Endometrium (tissue), 2 donors: ENCODE results near the gene MARCHF10.

Experiments used
- FAIRE-seq: peaks from 2 replicates; lab custom pipeline; 2012; peaks lifted over from hg19 to GRCh38; lab: Jason Lieb, UNC
- donor health status: control.
- donor health status: control.

MARCHF10 gene

DNA sequence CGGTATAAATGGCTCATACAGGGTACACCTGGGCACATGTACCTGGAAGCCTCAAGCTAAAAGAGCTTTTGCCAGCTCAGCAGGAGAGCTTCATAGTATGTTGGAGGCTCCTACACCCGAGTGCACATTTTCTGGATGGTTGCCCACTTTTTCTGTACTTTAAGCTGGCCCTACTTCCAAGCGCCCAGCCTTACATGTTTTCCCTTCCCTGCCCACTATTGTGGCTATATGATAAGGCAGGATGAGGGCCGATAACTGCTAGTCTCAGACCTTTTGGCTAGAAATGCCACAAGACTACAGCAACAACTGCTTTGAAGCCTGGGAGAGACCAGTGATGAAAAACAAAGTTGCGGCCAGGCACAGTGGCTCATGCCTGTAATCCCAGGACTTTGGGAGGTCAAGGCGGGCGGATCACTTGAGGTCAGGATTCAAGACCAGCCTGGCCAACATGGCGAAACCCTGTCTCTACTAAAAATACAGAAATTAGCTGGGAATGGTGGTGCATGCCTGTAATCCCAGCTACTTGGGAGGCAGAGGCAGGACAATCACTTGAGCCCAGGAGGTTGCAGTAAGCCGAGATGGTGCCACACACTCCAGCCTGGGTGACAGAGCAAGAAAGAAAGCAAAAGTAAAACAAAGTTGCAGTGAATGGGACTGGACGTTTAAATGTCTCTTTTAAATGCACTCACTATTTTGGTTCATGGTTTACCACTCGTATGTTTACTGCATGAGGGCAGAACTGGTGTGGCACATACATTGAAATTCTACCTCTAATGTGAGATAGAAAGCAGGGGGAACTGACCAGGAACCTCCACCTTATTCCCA is 14.2 kb upstream of the MARCHF10 start:
- FAIRE-seq, result no peak

DNA sequence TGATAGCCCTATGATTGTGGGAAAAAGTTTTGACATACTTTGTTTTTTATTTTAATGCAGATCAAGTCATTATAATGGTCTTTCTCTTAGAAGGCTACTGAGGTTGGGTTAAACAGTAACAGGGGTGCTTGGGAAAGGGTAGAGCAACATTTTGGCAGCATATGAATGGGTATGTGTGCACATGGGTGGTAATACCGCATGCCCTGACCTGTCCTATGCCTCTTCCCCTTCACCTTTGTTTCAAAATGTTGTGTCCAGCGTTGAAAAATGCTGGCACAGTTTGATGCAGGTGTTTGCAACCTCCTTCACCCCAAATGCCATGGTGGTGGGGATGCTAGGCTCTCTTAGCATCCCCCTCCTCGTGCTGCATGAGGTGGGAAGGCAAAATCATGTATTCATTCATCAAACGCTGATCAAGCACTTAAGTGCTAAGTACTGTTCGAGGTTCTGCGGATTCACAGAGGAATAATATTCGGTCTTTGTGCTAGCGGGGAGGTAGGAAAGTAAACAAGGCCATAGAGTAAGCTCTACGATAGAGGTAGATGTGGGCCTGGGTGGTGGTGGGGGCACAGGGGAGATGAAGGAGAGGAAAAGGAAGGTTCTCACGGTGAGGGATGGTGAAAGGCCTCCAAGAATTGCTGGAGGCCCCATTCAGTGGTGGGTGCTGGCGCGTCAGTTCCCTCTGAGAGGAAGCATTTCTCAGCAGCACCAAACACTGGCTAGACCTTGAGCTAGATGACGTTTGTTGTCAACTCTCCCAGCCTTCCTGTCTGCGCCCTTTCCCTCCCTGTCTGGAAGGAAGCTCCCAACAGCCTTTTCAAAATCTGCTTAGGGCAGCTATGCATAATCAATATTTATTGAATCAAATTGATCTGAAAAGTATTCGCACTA is 13.3 kb upstream of the MARCHF10 start:
- no peak for FAIRE-seq

DNA sequence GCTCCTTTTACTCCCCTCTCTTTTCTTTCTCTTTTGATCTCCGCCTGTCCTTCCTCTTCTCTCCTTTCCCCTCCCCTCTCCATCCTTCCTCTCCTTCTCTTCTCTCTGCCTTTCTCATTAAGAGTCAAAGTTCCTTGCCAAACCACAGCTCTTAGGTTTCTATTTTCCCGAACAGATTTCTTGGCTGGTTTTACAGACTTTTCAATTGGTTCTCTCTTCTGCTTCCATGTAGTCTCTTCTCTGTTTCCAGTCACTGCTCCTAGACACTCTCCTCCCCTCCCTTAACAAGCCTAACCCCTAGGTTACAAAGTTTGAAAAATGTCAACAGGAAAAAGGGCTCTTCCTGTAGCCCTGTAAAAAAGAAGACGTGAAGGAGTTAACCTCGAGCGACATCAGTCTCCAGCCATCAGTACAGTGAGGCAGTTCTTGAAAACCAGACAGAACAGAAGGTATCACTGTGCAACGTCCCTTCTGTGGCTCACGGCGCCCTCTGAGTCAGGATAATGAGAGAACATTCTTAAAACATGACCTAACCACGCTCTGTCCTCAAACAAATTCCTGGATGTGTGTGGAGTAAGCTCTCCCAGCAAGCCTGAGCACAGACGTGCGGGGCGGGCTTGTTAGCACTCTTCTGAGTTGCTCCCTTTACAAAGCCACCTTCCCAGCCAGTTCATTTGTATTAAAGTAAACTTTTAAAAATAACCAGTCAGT is 11.6 kb upstream of the MARCHF10 start:
- peak; percentile 91 for FAIRE-seq

DNA sequence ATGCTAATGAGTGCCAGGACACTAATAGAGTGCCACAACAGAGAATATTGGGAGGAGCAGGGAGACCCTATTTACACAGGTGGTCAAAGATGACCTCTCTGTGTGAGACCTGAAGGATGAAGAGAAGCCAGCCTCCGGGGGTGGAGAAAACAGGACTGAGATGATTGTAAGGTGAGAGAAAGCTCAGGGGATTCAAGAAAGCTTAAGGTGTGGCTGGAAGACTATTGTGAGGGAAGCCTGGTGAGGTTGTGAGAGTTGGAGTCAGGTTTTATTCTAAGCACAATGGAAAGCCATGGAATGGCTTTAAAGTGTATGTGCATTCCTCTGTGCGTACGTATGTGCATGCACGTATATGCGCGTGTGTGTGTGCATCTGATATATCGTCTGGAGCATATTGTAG is 10.4 kb upstream of the MARCHF10 start:
- no peak for FAIRE-seq

DNA sequence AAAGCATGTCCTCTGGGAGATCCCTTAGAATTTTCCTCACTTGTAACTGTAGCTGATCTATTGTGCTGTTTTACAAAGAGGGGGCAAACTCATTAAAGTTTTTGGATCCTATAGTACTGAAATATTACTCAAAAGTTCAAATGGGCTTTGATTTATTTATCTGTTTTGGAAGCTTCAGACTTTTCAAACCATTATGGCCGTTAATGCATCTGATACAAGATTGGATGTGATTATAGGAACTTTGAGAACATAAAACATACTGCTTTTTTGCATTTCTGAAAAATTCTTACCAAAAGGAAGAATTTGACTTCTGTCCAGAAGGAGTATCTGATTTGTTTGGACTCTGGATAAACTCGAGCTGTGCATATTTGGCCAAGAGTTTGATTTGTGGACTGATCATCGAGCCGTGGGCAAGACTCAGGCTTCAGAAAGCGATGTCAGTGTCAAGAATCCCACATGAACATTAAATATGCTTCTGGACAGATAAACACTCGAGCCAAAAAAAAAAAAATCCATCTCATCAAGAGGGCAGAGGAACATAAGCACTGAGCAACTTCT is 8.2 kb upstream of the MARCHF10 start:
- no peak for FAIRE-seq

DNA sequence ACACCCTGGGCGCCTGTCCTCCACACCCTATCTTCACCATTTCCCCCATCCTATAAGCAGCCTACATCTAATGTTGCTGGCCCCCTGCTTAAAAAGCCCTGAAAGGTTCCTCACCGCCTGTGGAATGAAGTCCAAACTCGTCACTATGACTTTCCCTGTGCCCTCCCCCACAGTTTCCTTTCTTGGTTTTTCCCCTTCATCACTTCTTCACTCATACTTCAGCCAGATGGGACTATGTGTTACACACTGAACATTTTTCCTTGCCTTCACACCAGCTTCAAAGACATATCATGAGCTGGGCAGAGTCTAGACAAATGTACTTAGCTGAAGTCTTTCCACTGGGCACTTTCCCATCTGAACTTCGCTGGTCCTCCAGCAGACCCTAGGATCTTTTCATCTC is 1.5 kb upstream of the MARCHF10 start:
- FAIRE-seq, result no peak

DNA sequence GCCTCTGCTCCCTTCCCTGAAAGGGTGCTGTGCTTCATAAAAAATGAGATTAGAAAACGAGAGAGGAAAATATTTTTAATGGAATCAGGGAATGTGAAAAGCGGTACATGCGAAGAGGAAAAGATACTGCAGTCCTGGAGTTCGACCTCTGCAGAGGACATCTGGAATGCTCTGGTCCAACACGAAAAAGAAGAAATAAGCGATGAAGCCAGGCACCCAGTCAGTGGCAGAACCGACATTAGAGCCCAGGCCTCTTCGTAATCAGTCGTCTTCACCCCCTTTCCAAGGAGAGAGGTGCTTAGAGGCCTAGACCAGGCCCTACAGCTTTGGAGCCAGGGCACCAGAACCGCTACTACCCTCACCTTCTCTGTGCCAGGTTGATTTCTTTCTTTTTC is 459 bp upstream of the MARCHF10 start:
- FAIRE-seq, result no peak

DNA sequence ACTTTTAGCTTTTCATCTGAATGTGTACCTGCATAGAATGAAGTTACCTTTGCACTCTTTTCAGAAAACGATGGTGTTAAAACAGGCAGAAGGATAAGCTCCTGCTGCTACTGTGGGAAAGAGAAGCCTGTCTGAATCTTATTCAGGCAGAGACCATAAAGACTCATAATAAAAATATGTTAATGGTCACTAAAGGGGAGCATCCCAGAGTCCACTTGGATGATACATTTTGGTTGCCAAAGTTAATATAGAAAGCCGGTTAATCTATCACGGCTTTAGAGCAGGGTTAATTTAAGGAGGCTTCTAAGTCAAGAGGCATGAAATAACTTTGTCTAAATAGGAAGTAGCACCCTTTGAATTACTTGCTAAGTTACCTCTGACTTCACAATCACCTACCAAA is 2.9 kb downstream of the MARCHF10 start:
- FAIRE-seq, result no peak

DNA sequence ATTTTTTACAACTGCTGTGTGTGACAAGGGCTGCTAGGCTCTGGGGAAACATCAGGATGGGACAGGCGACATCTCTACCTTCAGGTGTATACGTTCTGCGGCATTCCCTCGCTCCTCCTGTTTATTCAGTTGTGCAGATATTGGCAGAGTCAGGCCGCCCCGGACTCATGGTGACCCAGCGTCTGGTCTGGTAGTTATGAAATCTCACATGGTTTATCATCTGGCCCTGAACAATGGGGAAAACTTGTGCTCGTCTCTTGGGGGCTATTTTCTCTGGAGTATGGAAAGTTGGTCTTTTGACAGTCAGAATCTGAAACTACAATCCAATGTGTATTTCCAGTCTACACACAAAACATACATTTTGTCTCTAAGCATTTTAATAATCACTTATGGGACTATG is 3.3 kb downstream of the MARCHF10 start:
- FAIRE-seq, result no peak

DNA sequence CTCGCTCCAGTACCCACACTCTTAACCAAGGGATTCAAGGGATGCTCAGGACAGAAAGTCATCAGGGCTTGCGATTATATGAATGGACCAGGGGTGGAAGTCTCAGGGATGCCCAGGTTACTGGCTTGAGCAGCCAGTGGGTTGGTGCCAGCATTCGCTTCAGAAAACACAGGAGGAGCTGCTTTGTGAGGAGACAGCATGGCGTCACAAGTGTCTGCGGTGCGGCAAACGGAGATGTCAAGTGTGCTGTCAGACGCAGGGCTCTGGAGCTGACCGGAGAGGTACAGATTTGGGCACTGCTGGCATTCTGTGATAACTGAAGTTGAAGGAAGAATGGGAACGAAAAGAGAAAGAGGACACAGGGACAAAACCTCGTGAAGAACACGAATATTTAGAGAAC is 4.1 kb downstream of the MARCHF10 start:
- FAIRE-seq, result no peak

DNA sequence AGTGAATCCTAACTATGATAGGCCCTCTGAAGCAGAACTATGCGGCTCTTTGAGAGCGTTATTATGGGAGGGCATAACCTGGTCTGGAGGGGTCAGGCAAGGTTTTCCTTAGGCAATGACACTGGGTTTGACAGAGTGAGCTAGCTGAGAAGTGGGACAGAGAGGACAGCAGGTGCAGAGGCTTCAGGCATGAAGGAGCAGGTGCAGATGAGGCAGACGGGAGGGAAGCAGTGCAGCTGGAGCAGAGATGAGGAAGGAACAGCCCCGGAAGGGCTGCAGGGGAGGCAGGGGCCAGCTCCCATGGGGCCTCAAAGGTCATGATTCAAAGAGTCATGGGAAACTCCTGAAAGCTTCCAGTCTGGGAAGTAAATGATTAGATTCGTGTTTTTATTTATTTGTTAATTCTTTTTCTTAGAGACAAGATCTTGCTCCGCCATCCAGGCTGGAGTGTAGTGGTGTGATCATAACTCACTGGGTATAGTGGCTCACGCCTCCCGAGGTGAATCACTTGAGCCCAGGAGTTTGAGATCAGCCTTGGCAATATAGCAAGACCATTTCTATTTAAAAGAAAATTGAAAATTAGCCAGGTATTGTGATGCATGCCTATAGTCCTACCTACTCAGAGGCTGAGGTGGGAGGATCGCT is 5.4 kb downstream of the MARCHF10 start:
- no peak for FAIRE-seq

DNA sequence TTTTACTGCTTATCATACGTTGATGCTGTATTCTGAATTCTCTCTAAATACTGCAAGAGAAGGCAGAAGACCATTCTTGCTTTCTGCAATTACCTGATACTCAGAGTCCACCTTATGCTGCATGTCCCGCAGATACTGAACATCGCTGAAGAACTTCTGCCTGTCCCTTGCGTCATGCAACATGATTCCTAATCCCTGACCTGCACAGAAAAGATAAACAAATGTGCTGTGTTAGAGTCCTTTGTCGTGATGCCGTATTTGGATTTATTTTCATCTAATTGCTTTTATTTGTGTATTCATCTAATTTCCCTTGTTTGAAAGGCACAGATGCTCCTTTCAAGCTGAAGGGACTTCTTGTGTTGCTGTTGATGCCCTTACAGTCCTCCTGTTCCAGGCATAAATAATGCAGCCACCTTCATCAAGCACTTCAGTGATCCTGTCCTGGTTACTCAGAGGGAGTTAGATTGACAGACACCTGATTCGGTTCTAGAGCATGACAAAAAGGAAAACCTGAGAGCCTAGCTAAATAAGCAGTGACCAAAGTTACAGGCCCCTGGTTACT is 6.5 kb downstream of the MARCHF10 start:
- no peak for FAIRE-seq

DNA sequence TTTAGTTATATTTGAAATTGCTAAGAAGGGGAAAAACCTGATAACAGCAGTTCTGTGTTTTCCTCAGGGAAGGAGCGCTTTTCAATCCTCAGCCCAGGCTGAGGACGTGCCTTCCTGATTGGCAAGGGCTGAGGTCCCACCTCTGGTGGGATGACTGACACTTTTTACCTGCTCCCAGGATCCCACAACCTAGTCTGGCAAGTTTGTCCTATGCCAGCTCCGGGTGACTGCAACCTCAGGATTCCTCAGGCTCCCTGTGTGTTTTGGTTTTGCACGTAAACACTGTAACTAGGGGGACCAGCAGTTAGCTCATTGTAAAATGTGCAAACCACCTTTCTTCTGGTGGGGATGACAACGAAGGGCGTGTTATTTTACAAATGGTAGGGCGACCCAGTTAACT is 7.5 kb downstream of the MARCHF10 start:
- no peak for FAIRE-seq

DNA sequence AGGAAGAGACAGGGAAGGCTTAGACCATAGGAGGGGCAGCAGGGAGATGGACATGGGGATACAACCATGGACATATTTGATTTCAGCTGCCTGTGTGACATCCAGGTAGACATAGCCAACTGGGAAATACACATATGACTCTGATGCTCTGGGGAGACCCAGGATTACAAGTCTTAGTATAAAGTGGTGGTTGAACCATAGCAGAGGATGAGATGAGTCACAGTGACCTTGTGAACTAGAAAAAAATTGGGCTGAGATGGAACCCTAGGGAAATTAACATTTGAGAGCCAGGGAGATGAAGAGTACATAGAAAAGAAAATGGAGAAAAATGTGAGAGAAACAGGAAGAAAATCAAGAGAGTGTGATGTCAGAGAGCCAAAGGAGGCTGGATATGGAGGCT is 10.2 kb downstream of the MARCHF10 start:
- no peak for FAIRE-seq

DNA sequence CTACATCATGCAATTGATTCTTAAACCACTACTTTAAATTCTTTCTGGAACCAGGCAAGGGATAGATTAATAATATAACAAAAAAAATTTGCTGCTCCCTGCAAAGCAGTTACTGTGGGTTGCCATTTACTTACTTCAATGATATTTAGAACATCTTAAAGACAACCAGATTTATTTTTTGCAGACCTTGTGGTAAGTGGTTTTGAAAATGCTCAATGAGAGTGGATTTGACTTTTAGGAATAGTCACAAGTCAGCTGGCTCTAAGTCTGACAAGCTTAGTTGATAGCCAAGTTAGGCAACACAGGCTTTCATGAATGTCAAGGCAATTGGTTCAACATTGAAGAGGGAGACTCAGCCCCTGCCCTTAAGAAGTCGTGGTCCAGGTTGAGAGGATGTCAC is 11.8 kb downstream of the MARCHF10 start:
- FAIRE-seq, result no peak

DNA sequence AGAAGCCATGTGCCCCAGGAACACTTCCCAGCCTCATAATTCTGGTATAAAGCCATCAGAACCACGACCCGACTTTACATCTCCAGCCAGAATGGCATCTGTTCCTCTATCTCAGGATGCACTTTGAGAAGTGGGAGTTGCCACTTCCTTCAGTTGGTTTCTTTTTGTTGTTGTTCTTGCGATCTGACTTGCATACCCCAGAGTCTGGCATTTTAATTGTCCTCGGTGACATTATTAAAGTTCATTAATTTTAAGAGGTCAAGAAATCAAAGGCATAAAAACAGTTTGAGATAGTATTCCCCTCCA is 13.5 kb downstream of the MARCHF10 start:
- no peak for FAIRE-seq

DNA sequence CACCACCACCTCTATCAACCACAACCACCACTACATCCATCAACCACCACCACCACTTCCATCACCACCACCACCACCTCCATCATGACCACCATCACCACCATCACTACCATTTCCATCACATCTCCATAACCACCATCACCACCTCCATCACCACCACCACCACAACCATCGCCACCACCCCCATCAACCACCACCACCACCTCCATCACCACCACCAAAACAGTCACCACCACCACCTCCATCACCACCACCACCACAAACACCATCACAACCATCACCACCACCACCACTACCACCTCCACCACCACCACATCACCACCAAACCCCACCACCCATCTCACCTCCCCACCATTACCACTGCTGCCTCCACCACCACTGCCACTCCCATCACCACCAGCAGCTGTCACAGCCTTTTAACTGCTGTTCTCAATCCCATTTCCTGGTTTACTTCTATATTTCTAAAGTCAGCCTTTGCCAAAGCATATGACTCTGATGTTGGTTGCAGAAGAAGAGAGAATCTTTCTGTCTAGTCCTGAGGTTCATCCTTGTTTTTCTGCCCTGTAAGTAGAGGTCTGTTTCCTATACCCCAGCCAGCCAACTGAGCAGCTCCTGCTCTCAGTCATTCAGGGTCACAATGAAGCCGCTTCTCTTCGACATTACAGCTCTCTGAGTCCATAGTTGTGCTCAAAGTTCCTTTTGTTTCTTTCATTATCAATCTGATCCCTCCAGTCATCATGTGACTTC is 14.0 kb downstream of the MARCHF10 start:
- FAIRE-seq, result no peak

DNA sequence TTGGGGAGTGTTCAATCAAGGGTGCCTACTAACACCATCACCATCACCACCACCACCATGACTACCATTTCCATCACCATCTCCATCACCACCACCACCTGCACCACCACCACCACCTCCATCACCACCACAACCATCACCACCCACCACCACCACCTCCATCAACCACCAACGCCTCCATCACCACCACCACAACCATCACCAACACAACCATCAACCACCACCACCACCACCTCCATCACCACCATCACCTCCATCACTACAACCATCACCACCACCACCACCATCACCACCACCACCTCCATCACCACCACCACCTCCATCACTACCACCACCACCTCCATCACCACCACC is 15.7 kb downstream of the MARCHF10 start:
- FAIRE-seq, result no peak

DNA sequence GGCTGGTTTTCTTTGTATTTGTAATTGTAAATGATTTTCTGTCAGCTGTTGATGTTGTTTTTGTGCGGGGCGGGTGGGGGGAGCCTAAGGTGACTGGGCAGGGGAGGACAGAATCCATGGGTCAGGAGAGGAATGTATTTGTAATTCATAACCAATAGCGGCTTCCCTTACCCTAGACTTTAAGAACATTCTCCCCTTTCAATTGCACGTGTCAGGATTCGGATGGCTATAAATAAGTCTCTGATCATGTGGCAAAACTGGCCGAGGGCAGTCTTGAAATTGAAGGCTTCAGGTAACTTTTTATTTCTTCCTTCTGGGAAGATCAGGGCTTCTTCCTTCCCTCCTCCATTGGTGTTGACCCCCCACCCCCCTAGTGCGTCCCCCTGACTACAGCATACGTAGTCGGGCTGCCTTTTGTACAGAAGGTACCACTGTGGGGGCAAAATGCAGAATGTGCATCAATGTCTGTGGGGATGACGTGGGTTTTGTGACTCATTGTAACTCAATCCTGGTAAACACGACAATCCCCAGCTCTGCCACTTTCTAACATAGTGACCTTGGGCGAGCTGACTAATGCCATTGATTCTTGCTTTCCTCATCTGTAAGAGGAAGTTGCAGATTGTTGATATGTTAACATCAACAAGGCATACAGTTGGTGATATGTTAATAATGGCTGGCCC is 16.2 kb downstream of the MARCHF10 start:
- no peak for FAIRE-seq

DNA sequence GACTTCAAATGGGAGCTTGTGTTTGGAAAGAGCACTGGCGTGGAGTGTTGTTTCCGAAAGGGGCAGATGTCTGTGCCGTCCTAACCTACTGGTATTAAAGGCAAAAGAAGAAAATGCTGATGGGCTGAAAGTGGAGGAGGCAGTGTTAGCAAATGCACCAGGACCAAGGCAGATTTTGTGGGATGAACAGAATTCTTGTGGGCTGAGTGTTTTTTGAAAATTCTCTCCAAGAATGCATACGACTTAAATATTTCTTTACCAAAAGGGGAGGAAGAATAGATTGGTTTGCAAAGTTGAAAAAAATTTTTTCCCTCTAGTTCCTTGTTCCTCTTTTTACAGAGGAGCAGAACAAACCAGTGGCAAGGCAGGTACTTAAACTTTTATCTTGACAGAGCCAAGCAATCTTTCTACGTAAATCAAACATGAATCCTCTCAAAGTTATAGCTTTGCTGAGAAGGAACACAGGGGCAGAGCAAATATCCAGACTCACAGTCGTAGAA is 16.8 kb downstream of the MARCHF10 start:
- FAIRE-seq, result no peak
